RPMI7951 (cell line): ENCODE measurements around the gene ARHGAP27. TPM values are rescaled to one million over a fixed set of nuclear protein-coding genes. Genes with fewer than 3 reads are reported as not detected.

Source experiments
- DNase-seq: peaks from one replicate; pipeline ENCODE4 v3.0.0-alpha.2; 2012; ENCODE audit warnings: low read depth
- total RNA-seq: library from RNA; depleted of rRNA; stranded (reverse); fragments of >200 nt; shearing (Covaris generic); gene quantifications from 2 replicates; pipeline ENCODE4 v1.2.3, GENCODE V29; 2014

Gene ARHGAP27
- total RNA-seq, 1 experiment from 2014 or later: 0.72 TPM

GRCh38 chr17:45430738-45431530, 1.7 kb downstream of the ARHGAP27 start:
- no peak for DNase-seq

DNA sequence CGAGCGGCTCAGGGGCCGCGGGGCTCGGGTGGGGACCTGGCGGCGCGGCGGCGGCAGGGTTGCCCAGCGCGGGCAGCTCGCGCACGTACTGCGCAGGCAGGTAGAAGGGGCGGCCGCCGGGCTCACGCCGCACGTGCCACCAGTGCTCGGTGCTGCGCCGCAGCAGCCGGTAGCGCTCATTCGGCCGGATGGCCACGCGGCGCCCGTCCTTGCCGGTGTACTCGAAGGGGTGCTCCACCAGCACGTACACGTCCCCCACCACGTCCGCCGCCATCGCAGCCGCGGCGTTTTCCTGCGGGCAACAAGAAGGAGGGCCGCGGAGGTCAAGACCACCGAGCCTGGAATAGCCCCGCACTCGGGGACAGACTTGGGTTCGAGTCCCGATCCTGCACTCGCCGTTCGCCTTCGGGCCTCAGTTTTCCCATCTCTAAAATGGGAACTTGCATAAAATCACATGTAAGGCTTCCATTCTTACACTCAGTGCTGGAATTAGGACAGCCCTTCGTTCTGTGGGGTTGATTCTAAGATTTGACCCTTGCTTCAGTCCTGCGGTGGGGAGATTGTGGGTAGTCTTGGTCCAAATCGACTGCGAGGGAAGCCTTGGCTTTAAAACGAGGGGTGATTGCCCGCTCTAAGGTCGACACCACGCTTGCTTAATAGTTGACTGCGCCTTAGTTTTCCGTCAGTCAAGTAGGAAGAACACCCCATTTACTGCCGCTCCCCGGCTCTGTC, 2.5 kb downstream of the ARHGAP27 start:
- no peak for DNase-seq

- no peak for DNase-seq
These were observed 3.2 kb downstream of the ARHGAP27 start for GRCh38 chr17:45429339-45430005.

DNA sequence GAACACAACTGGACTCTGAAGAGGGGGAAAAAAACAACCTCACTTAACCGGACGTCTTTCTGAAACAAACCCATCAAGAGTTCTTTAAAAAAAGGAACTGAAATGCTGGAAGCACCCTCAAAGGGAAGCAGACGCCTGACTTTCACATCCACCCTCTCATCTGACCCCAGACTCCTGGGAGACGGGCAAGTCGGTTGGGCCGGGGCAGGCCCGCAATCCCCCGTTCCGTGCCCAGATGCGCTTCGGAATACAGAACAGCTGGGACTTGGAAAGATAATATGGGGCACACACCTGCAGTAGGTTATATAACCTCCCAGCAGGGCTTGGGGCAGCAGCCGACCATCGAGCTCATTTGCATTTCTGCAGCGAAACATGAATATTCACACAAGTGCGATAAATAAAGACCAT, 3.7 kb downstream of the ARHGAP27 start:
- DNase-seq: no peak

GRCh38 chr17:45428050-45428617, 4.5 kb downstream of the ARHGAP27 start:
- DNase-seq: peak; percentile 41

- no peak for DNase-seq
These were observed 5.4 kb downstream of the ARHGAP27 start for GRCh38 chr17:45427181-45427835.

DNA sequence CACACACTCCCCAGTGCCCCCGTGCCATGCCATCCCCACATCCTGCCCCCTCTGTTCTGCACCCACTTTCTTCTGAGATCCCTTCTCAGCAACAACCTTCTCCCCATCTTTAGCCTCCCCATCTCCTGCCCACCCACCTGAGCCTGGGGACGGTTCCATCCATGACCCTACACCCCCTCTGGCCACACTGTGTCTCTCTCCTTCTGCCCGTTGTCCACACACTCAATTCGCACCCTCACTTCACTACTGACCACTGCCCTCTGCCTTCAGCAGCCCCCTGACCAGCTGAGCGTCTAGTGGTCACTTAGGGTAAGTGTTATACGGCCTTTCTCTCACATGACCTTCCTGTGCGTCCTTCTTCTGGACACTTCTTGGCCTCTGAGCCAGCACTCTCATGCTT, 6.1 kb downstream of the ARHGAP27 start:
- no peak for DNase-seq

DNA sequence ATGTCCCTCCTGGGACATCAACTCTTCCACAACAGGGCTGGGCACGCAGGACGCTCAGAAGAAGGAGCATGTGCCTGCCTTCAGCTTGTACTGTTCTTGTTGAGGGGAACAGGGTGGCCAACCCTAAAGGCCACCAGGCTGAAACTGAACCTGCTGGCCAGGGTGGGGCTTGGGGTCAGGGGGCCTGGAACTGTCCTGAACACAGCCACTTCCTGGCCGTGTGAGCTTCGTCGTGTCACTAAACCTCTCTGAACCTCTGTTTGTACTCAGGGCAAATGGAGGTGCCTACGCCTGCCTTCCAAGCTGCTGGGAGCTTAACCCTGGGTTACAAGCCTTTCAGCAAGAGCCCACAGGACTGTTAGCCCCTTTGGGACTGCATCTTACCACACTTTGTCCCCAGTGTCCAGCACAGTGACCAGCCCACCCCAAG, 6.7 kb downstream of the ARHGAP27 start:
- DNase-seq: no peak

- peak; percentile 74 for DNase-seq
These were observed 7.3 kb downstream of the ARHGAP27 start for GRCh38 chr17:45425125-45425983.

DNA sequence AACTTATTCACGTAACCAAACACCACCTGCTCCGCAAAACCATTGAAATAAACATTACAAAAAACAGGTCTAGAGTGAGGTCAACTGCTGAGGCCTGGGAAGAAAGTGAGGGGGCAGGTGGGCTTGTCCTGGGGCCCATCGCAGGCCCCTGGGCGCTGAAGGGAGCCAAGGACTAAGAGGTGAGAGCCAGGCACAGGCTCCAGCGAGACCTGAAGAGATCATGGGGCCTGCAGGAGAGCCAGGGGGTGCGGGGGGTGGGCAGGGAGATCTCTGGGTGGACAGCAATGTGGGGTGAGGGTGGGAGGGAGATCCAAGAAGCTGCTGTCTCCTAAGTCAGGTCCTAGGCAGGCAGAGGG, 7.9 kb downstream of the ARHGAP27 start:
- no peak for DNase-seq

GRCh38 chr17:45423975-45424335, 8.7 kb downstream of the ARHGAP27 start:
- DNase-seq: no peak

DNA sequence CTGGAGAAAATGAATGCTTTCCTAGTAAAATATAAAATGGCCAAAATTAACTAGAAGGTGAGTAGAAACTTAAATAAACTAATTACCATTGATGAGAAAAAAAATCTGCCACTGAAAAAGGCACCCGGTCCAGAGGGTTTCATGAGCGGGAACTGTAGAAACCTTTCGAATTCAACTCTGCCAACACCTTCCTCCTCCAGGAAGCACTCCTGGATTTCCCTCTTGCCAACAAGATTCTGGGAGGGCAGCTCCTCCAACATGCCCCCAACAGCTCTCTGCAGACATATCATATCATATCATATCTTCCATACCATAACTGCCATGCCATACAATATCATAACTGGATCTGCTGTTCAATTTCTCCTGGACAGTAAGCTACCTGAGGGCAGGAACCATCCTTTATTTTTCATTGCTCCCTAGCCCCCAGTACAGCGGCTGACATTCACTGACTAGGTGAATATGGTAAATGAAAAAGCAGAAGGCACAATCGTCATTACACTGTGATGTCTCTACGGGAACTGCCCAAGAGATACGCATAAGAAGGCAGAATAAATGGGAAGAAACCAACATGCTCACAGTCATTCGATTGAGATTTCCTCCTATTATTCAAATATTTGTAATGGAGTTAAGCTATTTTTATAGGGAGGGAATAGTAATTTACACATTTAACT, 9.2 kb downstream of the ARHGAP27 start:
- no peak for DNase-seq

DNA sequence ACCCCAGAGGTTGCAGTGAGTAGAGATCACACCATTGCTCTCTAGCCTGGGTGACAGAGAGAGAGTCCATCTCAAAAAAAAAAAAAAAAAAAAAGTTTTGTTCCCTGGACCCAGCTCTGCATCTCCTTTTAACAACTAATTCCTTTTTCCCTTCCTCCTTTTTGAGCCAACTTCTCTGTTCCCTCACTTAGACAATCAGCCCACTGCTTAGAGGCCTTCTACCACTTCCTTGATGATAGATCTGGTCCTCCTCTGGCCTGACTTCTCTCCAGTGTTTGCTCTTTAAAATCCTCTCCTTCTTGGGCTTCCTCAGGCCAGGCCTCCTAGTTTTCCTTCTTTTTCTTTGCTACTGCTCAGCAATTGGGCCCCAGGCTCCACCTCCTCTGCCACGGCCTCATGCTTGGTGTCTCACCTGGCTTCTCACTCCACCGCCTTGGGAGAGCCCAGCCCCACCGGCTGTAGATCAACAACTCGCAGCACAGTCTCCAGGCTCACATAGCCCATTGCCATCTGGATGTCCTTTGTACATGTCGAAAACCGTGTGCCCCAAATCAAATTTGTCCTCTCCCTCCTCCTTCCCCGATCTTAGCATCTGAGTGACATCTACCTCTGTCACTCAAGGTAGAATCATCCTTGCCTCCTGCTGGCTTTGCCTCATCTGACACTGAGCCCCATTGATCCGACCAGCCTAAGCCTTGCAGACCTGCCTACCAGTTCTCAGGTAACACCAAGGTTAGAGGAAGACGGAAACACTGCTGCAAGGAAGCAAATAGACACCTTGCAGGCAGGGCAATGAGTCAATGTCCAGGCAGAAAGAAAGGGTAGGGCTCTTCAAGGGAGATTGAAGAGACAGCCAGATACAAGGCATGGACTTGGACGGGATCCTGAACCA, 17.4 kb downstream of the ARHGAP27 start:
- DNase-seq: no peak

DNA sequence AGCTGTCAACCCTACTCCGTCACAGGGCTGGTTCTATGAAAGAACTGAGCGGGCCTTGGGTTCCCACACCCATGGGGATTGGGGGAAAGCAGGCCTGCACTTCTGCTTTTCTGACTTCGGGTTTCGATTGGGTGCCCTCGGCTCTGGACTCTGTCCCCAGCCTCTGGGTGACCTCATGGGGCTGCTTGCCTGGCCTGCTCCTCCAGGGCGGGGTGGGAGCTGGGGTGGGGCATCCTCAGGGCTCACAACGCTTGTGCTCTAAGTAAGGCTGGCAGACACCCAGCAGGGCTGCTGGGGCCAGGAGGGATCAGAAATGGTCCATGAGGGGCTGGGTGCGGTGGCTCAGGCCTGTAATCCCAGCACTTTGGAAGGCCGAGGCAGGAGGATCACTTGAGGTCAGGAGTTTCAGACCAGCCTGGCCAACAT, 19.2 kb downstream of the ARHGAP27 start:
- no peak for DNase-seq

- no peak for DNase-seq
These were observed 21.1 kb downstream of the ARHGAP27 start for GRCh38 chr17:45411348-45412105.

DNA sequence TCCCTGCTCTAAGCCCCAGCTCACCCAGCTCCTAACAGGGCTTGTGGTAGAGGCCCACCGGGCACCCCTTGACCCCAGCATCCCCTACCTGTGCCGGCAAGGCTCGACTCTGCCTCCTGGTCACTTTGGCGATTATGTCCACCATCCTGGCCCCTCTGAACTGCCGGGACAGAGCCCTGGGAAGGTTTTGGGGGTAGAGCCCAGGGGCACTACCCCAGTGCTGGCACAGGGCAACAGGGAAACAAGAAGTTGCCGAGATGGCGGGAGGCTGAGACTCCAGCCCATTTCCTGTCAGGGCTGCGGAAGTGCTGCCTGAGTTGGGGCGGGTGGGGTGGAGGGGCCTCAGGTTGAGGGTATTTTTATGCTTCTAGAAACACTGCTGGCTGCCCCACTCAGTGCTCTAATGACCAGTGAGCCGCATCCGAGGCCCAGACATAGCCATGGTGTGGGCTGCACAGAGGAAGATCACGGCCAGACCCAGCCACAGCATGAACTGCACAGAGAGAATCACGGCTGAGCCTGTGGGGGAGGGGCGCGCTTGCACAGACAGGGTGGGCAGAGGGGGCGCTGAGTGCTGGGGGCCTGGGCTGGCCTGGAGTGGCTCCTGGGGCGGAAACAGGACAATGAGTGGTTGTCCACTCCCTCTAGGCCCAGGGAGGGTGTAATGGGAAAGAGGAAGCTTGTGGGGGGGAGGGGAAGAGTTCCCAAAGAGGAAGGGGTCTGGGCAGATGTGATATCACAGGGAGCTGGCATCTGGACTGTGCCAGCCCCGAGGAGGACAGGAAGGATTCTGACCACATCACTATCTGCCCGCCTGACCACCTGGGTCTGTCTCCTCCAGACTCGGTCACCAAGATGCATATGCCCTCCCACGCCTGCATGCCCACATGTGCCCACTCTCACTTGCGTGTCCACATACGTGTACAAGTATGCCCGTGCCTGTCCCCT, 22.3 kb downstream of the ARHGAP27 start:
- no peak for DNase-seq

GRCh38 chr17:45409659-45410076, 23.0 kb downstream of the ARHGAP27 start:
- DNase-seq: no peak
